GM18499 (cell line): Measurements from ENCODE around the gene SUN2.

ENCODE experiments used
- ATAC-seq: cut with Tn5 transposase; IDR thresholded peaks from one replicate; pipeline ENCODE4 v1.9.1; 2021; ENCODE audit warnings: moderate number of reproducible peaks; ENCODE audit not compliant: insufficient read depth, unreplicated experiment

The SUN2 gene

GRCh38 chr22:38755155-38755910 is 465 bp downstream of the SUN2 start:
- no peak for ATAC-seq

DNA sequence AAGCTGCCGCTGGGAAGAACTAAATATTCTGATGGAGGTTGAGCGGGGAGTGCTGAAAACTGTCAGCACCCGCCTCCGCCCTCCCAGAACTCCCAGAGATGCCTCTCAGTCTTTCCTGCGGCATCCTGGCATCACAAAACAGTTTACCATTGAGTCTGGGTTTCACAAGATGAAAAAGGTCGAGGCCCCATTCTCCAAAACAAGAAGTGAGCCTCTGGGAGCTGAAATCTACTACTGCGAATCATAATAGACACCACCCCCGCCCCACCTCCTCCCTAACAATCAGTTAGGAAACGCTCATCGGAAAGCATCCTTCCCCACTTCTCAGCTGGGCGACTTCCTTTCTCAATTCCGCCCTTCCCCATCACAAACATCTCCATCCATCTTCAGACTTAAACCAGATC is 1.0 kb downstream of the SUN2 start:
- ATAC-seq, result no peak

DNA sequence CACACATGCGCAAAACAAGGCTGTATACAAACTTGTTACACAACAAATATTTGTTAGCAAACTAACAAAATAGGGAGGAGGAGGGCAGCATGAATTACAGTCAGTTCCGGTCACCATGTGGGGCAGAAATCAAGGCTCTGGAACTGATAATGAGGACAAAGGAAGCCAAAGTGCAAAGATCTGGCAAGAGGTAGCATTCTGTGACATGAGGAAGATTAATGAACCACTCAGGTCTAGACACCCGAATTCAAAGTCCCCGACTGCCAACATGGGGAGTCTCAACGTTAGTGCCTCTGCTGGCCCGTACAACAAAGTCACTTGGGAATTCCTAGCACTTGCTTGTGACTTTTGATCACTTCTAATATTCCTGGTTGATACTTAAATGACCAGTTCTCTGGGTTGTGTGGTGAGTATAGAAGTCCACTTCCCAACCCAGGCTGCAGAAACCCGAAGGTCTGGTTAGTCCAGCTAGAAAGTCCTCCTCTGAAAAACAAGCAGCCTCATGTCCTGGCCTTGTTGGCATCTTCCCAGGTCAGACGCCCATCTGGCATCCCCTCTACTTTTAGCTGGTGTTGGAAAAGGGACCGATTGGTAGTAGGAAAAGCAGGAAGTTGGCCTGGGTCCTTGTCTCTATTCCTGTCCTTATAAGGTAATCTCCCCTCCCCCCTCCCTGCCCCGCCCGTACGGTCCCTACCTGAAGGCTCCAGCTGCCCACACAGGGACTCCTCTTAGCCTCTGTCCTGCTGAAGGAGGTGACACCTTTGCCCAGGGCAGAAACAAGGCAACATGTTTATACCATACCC is 1.6 kb downstream of the SUN2 start:
- ATAC-seq, result no peak

GRCh38 chr22:38751422-38752346 is 4.1 kb downstream of the SUN2 start:
- no peak for ATAC-seq

- no peak for ATAC-seq
These were observed 4.8 kb downstream of the SUN2 start for GRCh38 chr22:38751066-38751421.

DNA sequence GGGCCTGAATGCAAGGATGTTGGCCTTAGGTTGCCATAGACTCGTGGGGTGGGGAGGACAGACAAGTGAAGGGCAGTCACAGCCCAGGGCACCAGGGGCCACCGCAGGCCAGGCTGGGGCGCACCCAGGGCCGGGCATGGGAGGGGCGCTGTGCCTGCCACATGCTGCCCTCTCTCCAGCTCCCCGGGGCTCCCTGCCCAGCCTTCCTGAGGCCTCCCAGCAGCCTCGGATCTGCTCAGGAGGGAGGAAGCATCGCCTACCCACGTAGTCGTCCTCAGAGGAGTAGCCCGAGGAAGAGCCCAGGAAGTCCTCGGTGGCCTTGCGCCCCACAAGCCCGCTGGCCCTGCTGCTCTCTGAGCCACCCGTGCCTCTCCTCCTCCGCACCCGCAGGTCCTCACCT is 5.2 kb downstream of the SUN2 start:
- no peak for ATAC-seq

- no peak for ATAC-seq
These were observed 5.7 kb downstream of the SUN2 start for GRCh38 chr22:38750104-38750503.

- ATAC-seq, result no peak
These were observed 7.2 kb downstream of the SUN2 start for GRCh38 chr22:38748487-38749136.

DNA sequence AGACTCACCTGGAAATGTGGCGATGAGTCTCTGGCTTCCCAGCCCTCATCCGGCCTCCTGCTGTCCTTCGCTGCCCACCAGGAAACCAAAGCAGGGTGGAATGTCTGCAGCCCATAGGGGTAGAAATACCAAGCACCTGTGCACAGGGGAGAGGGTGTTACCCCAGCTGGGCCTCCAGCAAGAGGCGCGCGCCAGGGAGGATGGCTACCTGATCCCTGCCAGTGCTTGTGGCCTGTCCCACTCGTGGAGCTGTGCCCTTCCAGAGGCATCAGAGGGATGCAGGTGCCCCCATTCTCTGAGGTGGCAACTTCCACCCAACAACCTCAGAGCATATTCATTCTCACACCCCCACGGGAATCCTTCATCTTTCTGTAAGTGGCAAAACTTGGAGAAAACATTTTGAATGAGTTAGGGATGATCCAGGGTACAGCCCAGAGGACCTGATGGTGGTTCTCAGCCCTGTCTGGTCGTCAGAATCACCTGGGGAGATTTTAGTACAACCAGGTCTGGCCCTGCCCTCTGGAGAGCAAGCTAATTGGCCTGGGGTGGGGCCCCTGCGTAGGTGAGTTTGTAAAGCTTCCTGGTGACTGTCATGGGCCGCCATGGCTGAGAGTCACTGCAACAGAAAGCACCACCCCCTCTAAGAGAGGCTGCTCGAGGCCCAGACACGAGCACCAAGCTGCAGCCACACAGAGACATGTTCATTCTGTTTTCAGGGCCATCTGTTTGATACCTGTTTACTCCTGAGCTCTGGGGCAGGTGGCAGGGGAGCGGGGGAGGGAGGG is 9.9 kb downstream of the SUN2 start:
- no peak for ATAC-seq

DNA sequence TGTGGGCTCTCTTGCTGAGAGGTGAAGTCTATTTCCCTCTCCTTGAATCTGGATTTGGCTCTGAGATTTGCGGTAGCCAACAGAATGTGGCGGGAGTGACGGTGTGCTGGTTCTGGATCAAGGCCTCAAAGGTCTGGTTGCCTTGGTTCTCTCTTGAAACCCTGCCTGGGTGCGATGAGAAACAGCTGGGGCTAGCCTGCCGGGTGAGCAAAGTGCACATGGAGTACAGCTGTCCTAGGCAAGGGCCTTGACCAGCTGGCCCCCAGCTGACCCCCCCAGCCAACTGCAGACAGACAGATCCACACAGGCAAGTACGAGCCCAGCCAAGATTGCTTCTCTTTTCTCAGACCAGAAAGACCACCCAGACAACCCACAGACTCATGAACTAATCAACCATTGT is 10.8 kb downstream of the SUN2 start:
- ATAC-seq, result no peak

DNA sequence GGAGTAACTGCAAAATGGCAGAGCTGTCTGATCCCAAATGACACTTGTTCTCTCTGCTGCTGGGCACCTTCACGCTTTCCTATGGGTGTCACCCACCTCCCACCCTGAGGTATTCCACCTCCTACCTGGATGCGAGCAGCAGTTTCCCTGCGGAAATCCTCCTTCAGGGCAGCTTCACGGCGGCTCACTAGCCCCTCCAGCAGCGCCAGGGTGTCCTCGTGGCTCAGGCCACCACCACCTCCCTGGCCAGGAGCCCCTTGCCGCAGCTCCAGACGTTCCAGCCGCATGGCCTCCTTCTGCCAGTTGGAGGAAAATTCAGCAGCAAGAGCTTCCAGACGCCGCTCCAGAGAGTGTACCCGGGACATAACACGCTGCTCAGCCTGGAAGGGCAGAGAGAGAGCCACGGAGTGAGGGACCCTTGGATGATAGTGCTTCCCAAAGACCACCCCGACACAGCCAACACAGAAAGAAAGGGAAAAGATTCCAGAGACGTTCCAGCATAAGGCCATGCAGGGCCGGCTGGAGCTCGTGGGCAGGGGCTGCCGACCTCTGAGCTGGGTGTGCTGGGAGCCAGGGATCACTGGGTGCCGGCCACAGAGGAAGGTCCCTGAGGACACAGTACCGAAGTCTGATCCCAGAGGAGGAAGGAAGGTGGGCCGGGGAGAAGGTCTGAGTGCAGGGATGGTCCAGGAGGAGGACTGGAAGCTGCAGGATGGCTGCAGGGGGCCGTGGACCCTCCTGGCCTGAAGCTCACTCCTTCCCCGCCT is 13.4 kb downstream of the SUN2 start:
- ATAC-seq, result no peak

DNA sequence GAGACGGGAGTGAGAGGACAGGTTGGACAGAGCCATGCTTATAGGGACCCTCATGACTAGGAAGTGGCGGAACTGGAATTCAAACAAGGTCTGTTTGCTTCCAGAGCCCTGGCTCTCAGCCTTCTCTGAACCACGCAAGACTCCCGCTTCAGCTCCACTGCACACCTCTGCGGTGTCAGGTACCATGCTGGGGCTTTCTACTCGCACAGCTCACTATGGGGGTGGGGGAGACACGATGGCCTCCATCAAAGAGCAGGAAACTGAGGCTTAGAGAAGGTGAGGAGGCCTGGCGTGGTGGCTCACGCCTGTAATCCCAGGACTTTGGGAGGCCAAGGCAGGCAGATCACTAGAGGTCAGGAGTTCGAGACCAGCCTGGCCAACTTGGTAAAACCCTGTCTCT is 14.2 kb downstream of the SUN2 start:
- no peak for ATAC-seq

DNA sequence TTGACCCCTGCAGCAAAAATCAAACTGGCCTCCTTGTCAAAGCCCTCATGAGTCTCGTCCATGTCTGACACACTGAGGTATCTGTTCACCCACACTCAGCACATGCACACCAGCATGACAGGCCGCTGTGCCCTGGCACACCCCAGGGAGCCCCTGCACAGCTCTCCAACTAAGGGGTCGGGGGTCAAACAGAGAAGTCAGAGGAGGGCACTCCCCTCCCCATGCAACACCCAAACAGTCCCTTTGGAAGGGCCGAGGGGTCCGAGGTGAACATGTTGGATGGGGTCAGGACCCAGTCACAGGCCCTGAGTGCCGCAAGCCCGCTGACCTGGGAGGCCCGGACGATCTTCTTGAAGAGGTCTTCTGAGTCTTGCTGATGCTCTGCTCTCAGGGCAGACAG is 14.6 kb downstream of the SUN2 start:
- ATAC-seq, result no peak

DNA sequence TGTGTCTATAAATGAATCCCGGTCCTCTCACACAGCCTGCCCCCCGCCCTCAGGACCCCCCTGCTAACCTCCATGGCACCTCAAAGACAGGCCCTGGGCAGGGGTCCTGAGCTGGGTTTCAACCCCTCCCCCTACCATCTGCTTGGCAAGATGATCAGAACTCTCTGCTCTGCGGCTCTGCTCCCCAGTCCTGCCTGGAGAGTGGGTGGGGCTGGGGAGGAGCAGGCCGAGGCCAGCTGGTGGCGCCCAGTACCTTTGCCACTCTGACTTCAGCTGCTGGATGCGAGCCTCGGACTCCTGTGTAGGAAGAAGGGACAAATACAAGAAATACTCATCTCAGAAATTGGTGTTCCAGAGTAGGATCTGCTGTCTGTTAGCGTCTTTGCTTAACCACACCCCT is 15.0 kb downstream of the SUN2 start:
- no peak for ATAC-seq

DNA sequence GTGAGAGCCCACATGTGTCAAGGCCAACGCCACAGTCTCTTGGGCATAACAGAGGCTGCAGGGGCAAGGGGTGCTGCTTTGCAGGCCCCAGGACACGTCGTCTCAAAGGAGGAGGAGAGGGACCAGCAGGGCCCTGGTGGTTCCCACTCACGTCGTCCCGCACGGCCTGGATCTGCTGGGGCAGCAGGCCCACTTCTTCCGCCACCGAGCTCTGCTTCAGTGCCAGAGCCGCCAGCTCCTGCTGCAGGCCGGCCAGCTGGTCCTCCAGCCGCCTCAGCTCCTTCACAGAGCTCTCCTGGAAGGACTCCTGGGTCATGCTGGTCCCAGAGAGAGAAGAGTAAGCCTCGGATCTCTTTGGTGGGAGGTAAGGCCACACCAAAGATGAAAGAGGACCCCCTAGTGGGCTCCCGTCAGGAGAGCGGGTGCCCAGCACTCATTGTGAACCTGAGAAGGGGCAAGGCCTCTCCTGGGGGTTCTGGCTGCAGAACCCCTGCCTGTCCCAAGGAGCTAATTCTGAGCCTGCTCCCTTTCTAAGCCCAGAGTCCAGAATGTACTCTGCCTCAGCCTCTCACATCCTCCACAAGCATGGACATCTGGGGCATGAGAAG is 15.6 kb downstream of the SUN2 start:
- ATAC-seq, result no peak

DNA sequence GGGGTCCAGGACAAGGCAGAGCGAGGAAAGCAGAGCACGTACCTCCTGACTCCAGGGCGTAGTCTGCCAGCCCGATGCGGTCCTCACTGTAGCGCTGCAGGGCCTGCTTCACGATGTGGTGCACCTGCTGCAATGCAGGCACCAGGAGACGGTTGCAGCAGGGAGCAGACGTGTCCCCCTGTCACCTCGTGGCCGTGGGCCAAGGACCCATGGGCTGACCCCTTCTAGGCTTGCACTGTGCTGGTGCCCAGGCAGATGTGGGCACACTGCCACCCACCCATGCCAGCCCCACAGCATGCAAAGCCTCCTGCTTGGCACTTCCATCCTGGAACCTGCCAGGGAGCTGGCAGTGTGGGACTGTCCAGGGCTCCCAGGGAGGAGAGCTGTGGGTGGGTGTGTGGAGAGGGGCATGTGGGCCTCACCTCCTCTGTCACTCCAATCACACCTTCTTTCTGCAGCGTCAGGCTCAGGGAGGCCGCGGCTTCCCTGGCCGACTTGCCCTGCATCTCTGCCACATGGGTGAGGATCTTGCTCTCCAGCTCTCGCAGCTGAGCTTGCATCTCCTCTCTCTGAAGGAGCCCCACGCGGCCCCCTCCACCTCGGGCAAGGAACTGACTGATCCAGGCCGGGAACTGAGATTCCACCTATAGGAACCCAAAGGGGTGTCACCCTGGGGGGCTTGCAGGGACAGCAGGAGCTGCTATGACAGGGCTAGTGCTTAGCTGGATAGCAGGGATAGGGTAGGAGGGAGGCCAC is 16.3 kb downstream of the SUN2 start:
- ATAC-seq, result no peak

GRCh38 chr22:38738475-38739070 is 17.2 kb downstream of the SUN2 start:
- no peak for ATAC-seq
